ENCODE data around the gene GTPBP3. TPM values are rescaled to one million over a fixed set of nuclear protein-coding genes. Genes with fewer than 3 reads are reported as not detected.

GTPBP3 gene
- total RNA-seq, 1 donor from 2014 or later, result 45.0 TPM

- H3K27me3 Mint-ChIP-seq (ENCODE audit: low read depth), result no peaks in the 10 kb centered on the region
- no peak overlapping the region for H3K4me3 Mint-ChIP-seq
- H3K9me3 Mint-ChIP-seq, result no peaks in the 10 kb centered on the region
- no peak overlapping the region for H3K27ac Mint-ChIP-seq
- no peaks in the 10 kb centered on the region for H3K4me1 Mint-ChIP-seq
- peaks cover 16% of the 10 kb centered on the region for H3K36me3 Mint-ChIP-seq
- TF ChIP-seq CTCF (IDR thresholded peaks at IDR 0.05; ENCODE audit: unreplicated experiment), result no peak
- no peak for DNase-seq (ENCODE audit: low spot score in 2 of 2, unreplicated experiment in 2 of 2)
These were observed 16.9 kb upstream of the GTPBP3 start for GRCh38 chr19:17320435-17320834.

GRCh38 chr19:17321655-17322489, 15.5 kb upstream of the GTPBP3 start:
- H3K27me3 Mint-ChIP-seq (ENCODE audit: low read depth), result no peaks in the 10 kb centered on the region
- no peak overlapping the region for H3K4me3 Mint-ChIP-seq
- peaks cover 7% of the 10 kb centered on the region for H3K36me3 Mint-ChIP-seq
- no peak for DNase-seq (ENCODE audit: low spot score in 2 of 2, unreplicated experiment in 2 of 2)
- TF ChIP-seq CTCF (IDR thresholded peaks at IDR 0.05; ENCODE audit: unreplicated experiment), result no peak
- H3K9me3 Mint-ChIP-seq, result no peaks in the 10 kb centered on the region
- peak overlapping the region; percentile 67 for H3K27ac Mint-ChIP-seq
- H3K4me1 Mint-ChIP-seq, result peaks cover 5% of the 10 kb centered on the region

- Mint-ChIP-seq H3K4me3 (no peak overlapping the region), H3K9me3 (no peaks in the 10 kb centered on the region), H3K27me3 (ENCODE audit: low read depth) (peaks cover 3% of the 10 kb centered on the region), H3K4me1 (peaks cover 10% of the 10 kb centered on the region), H3K36me3 (peaks cover 6% of the 10 kb centered on the region), H3K27ac (peak overlapping the region; percentile 67)
- TF ChIP-seq CTCF (IDR thresholded peaks at IDR 0.05; ENCODE audit: unreplicated experiment), result no peak
- no peak for DNase-seq (ENCODE audit: low spot score in 2 of 2, unreplicated experiment in 2 of 2)
These were observed 14.5 kb upstream of the GTPBP3 start for GRCh38 chr19:17322854-17323253.

- no peak for DNase-seq (ENCODE audit: low spot score in 2 of 2, unreplicated experiment in 2 of 2)
- TF ChIP-seq CTCF (IDR thresholded peaks at IDR 0.05; ENCODE audit: unreplicated experiment), result no peak
- peaks cover 11% of the 10 kb centered on the region for H3K4me1 Mint-ChIP-seq
- no peak overlapping the region for H3K27ac Mint-ChIP-seq
- H3K4me3 Mint-ChIP-seq, result no peak overlapping the region
- peaks cover 5% of the 10 kb centered on the region for H3K36me3 Mint-ChIP-seq
- peaks cover 3% of the 10 kb centered on the region for H3K27me3 Mint-ChIP-seq (ENCODE audit: low read depth)
- no peaks in the 10 kb centered on the region for H3K9me3 Mint-ChIP-seq
These were observed 13.9 kb upstream of the GTPBP3 start for GRCh38 chr19:17323300-17323963.

GRCh38 chr19:17323964-17324332, 13.4 kb upstream of the GTPBP3 start:
- no peak for DNase-seq (ENCODE audit: low spot score in 2 of 2, unreplicated experiment in 2 of 2)
- Mint-ChIP-seq H3K4me3 (no peak overlapping the region), H3K27ac (no peak overlapping the region), H3K9me3 (no peaks in the 10 kb centered on the region), H3K36me3 (peaks cover 5% of the 10 kb centered on the region), H3K27me3 (ENCODE audit: low read depth) (peaks cover 3% of the 10 kb centered on the region), H3K4me1 (peaks cover 11% of the 10 kb centered on the region)
- TF ChIP-seq CTCF (IDR thresholded peaks at IDR 0.05; ENCODE audit: unreplicated experiment), result no peak

Measured in mesothelial cell of epicardium (in vitro differentiated cells).